GM20431 (cell line): ENCODE data around the gene ABHD12B.

ENCODE experiments used
- in situ Hi-C: fragments of 300-500 bp; cut with MseI, MboI; formaldehyde crosslinking; loops from one replicate; pipeline ENCODE4 v1.15.0; 2020; ENCODE audit warnings: low sequenced_read_pairs; ENCODE audit not compliant: unreplicated experiment

The ABHD12B gene

DNA sequence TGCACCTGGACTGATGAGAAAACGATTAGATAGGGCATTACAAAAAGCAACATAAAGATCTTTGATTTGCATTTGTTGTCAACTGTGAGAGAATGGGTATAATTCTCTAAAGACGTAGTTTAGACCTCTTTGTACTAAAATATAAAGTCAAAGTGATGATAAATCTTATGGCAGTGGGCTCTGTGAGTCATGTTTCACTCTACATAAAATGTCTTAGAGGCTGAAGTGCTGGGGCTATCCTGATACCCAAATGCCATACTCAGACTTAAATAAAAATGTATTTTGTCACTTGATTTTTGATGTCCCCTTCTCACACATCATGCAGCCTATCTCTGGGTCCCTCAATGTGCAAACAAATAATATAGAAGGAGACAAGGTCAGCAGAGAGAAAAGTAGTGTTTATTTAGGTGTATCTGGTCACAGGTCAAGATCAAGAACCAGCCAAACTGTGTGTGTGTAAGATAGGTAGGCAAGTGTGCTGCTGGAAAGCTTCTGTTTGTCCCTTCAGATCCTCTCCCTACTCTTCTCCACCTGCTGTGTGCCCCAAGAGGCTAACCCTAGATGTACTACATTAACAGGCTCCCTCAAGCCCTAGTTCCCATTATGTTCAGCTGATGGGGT is 33.9 kb upstream of the ABHD12B start:
- in situ Hi-C loops: no loop called here

DNA sequence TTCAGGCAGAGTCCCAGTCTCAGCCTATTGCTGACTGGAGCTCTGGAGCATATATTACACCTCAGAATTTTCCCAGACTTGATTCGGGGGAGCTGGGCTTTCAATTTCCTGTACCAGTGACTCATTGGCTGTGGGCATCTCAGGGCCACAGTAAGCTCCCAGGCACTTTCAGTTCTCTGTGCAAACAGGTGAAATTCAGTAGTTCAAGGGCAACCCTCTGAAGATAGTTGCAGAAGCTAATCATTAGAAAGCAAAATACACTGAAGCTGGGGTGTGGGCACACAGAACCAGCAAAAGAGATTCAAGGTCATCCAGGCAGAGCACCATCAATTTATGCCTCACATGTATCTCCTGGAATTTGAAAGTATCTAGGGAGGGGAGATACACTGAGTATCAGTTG is 32.8 kb upstream of the ABHD12B start:
- in situ Hi-C loops: no loop called here

DNA sequence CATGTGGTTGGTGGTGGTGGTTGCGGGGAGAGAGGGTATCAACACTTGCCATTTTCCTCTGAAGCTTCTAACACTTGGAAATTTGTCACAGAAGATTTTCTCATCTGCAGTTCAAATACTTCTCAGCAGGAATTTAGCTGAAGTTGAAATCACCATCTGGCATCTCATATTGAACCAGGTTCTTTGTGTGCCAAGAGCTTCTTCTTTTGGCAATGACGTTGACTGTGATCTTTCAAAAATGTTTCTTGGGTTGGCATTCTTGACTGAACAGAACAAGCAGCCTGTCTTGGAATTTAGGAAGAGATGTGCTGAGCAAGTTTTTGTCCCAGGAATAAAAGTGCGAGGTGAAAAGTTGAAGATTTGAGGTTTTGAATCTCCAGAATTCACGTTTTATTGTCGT is 32.2 kb upstream of the ABHD12B start:
- in situ Hi-C loops: no loop called here

DNA sequence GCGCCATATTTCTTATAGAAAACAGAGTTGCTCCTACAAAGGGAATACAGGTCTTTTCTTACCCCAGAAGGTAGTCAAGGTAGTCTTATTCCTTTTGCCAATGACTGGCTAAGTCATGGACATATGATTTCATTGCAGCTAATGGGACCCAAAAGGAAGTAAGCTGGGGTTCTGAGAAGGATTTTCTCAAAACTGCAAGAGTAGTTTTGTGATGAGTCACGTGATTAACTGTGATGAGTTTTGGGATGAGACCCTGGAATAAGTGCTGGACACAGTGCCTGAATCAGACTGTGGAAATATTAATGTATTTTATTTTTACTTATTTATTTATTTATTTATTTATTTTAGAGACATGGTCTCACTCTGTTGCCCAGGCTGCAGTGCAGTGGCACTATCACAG is 27.5 kb upstream of the ABHD12B start:
- in situ Hi-C loops: no loop called here

DNA sequence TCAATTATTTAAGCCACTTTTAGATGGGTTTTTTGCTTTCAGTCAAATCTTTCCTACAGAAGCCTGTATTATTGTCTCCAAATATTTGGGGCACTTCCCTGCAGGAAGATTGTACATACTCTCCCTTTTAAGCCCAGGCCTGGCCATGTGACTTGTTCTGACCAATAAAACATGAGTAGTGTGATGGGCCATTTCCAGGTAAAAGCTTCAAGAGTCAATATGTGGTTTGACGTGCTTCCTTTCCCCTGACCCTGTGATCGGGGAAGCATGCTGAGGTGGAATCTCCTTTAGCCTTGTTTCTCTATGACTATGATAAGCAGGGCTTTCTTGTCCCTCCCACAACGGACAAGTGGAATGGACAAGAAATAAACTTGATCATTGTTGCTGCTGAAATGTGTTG is 26.7 kb upstream of the ABHD12B start:
- in situ Hi-C loops: no loop called here

DNA sequence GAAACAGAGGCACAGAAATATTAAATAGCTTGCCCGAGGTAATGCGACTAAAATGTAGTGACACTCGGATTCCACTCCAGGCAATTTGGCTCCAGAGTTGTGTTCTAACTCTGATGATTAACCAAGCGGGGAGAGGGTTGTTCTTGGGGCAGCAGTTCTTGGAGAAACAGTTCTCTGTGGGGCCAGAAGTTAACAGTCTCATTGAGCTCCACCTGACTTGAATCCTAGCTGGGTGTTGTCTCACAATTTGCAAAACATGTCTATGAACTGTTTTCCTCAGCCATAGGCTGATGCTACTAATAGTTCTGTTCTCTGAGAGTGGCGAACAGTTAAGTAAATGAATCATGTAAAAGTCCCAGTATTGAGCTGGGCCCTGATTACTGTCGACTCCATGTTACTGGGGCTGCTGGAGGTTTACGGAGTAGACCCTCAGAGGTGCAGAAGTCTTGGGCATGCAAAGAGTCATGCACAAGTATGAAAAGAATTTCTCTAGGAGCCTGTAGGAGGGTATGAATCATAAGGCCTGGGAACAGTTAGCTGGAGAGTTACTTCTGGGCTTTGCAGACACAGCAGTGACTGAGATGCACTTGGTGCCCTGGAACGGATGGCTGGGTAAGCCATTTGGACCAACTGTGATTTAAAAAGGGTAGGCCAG is 25.5 kb upstream of the ABHD12B start:
- in situ Hi-C loops: no loop called here

DNA sequence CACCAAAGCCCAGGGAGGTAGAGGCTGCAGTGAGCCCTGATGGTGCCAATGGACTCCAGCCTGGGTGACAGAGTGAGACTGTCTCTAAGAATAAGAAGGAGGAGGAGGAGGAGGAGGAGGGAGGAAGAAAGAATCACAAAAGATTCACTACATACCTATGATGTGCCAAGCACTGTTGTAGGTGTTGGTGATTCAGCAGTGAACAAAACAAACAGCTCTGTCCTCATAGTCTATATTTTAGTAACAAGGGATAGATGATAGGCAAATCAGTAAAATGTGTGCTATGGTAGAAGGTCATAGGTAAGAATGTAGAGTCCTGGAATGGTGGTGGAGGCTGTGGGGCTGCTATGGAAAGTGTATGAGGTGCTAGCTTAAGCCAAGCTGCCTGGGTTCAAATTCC is 18.0 kb upstream of the ABHD12B start:
- in situ Hi-C loops: loop anchor here (25.0 kb wide), 1 partner anchor 242 kb away; no protein-coding TSS in a partner anchor

DNA sequence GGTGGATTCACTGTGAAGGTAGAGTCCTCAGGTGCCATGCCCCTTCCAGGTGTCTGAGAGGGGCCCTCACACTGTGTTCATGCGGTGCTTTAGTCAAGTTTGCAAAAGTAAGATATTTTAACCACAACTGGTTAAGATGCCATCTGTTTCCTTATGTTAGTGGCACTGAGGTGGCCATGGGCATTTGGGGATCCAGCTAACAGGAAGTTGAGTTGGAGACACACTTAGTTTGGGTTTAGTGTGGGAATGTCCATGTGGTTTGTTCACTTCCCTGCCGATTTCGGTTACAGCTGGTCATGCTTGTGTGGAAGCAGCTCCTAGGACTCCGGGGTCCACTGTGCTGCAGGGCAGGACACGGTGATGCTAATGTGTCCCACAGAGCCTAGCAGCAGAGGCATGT is 17.3 kb upstream of the ABHD12B start:
- in situ Hi-C loops: loop anchor here (25.0 kb wide), 1 partner anchor 242 kb away; no protein-coding TSS in a partner anchor

DNA sequence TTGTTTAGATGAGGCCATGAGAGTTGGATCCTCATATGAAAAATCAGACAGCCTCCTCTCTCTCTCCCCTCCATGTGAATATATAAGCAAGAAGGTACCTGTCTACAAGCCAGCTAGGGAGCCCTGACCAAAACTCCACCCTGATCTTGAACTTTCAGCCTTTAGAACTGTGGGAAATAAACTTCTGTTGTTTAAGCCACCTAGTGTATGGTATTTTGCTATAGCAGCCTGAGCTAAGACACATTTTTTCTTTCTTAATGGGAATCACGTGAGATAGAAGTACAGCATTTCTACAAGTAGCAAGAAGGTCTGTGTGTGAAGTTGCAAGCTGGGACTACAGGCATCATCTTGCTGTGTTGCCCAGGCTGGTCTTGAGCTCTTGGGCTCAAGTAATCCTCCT is 16.3 kb upstream of the ABHD12B start:
- in situ Hi-C loops: loop anchor here (25.0 kb wide), 1 partner anchor 243 kb away; no protein-coding TSS in a partner anchor

DNA sequence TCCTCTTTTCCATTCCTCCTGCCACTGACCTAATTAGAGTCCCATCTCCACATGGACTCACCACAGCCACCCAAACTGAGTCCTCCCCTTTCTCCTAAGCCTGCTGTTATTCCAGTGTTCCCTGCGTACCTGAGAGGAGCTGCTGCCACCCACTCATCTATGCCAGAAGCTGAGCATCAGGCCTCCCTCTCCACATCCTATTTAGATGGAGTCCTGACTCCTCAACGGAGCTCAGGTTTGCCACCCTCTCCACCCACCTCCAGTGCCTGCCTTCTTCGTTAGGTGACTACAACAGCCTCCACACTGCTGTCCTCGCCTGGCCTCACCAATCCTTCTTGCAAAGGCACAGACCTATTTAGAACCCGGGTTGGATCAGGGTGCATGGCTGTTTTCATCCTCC is 15.2 kb upstream of the ABHD12B start:
- in situ Hi-C loops: loop anchor here (25.0 kb wide), 1 partner anchor 244 kb away; no protein-coding TSS in a partner anchor

DNA sequence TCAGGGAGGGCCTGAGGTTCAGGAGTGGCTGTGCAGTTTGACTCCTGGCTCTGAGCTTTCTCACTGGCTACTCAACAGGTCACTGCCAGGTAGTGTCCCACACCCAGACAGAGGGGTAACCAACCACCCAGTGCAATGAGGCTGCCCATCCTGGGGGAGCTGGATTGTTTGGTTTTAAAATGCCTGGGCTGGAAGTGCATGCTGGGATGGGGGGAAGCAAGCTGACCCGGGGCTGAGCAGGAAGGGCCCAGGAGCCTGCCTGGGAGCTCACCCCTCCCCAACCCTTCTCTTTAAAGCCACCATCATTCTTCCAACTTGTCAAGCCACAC is 12.6 kb upstream of the ABHD12B start:
- in situ Hi-C loops: loop anchor here (25.0 kb wide), 1 partner anchor 247 kb away; no protein-coding TSS in a partner anchor

DNA sequence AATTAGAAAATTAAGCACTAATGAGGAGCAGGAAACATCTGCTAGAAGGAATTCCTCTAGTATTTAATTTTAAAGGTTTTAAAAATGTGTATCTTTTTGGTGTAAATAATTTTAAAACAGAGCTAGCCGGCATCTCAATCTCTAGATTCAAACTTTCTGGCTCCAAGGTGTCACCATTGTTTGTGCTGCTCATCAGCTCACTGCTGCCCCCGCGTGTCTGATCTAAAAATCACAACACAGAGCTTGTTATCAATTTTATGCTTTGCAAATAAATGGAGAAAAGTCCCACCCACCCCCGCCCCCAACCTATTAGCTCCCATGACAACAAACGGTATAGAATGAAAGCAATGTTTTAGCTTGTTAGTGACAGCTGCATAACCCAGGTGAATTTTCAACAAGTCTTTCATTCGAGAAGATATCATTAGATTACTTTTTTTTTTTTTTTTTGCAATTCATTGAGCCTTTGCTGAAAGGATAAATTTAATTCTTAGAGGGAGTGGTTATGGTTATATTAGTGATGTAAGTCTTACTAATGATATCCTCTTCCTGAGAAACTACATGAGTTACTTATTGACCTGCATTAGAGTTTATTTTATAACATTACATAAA is 11.3 kb upstream of the ABHD12B start:
- in situ Hi-C loops: loop anchor here (25.0 kb wide), 1 partner anchor 248 kb away; no protein-coding TSS in a partner anchor

DNA sequence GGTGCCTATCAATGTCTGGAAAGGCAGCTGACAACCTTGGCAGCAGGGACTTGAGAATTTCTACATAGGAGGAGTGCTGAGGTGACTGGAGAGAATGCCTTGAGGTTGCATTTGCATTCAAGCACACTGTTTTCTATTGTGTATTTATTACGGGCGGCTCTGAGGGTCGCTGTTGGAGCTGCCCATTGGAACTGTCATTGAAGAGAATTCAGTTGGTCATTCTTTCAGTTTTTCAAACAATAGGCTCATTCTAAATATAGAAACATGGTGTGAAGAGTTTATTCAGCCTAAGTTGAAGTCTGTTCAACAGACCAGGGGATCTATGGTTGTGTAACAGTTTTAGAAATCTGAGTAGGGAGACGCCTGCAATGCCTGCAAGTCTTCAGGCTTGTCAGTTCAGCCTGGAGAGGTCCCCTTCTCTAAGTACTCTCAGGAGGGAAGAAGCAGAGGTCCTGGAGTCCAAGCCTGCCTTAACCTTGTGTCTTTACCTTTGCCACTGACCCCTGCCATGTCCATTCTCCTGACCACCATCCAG is 9.8 kb upstream of the ABHD12B start:
- in situ Hi-C loops: loop anchor here (25.0 kb wide), 1 partner anchor 250 kb away; no protein-coding TSS in a partner anchor

DNA sequence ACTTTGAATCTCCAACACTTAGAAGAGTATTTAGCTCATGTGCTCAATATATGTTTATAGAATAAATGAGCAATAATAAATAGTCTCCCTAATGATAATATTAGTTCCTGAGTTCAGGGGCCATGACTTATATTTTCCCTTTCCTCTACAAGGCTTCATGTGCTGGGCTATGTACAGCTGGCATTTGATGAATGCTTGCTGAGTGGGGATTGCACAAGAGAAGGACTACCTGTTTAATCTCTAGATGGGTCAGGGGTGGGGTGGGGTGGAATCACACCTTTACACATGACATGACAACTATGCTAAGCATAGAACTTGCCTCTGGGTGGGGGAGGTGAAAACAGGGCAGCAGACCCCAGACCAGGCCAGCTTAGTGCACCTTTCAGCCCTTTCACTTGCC is 7.6 kb upstream of the ABHD12B start:
- in situ Hi-C loops: loop anchor here (25.0 kb wide), 1 partner anchor 252 kb away; no protein-coding TSS in a partner anchor

DNA sequence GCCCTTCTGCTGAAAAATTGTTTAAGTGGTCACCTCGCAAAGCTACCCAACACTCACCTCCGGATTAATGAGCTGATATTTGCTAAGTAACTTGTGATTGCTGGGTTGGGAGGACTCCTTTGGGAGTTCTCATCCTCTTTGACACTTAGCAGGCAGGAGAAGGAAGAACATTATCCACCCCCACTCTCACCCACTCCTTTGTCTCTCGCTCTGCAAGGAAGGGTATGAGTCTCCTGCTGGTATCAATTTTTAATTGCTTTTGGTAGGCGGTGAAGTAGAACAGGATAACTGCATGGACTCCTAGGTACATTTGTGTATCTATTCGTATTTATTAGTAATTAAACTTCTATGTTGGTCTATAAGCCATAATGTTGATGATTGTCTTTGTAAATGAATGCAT is 6.9 kb upstream of the ABHD12B start:
- in situ Hi-C loops: loop anchor here (25.0 kb wide), 1 partner anchor 253 kb away; no protein-coding TSS in a partner anchor

DNA sequence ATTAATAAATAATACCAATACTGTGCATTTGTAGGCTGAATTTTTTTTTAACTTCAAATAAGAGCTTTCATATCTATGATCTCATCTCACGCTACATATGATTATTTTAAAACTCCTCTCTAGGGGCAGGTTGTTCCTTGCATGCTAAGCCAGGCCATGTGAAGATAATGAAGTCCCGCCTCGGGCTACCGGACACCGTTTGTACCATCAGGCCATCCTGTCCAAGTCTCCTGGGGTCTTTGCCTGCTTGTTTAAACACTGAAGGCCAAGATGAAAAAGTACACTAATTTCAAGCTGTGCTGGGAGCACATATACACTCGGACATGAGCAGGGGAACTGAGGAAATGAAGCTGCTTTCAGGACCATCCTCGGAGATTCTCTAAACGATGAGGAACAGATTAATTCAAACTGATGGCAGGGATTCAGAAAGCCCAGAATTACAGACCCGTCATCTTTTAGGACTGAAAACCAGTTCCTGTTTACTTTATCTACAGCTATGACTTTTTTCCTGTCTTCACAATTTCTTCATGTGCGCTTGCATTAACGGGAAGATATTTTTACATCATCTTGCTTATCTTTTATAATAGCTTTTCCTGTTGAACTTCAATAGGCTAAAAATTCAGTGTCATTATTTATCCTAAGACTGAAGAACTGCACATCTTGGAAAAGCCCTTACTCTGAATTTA is 6.3 kb upstream of the ABHD12B start:
- in situ Hi-C loops: loop anchor here (25.0 kb wide), 1 partner anchor 253 kb away; no protein-coding TSS in a partner anchor

DNA sequence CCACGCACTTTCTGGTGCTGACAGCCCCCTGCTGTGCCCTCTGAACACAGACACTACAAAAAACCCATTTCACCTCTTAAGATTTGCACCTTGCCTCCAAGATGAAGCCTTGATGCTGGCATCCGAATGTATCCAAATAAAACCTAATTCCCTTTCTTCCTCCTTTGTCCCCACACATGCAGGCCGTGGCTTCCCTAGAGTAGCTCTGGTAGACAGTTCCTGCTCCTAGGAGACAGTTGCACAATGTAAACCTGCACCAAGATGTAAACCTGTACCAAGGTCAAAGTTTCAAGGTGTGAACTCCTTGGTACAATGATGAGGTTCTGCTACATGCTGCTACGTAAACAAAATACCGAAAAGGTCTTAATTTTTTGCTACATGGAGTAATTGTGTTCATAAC is 625 bp upstream of the ABHD12B start:
- in situ Hi-C loops: loop anchor here (25.0 kb wide), 1 partner anchor 259 kb away; no protein-coding TSS in a partner anchor

DNA sequence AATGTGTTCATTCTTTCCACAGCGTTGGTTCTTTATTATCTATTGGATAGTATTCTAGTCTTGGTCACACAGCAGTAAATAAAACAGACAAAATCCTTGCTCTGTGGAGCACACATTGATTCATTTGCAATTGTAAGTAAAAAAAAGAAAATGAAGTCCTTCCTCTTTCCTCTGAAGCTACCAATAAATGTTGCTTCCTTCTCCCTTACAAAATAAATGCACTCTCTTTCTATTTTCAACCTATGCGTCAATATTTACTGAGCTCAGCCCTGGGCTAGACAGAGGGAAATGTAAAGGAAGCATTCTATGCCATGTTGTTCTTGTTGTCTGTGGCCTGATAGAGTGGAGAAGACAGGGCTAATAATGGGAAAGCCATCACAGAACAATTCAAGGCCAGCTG is 2.9 kb downstream of the ABHD12B start:
- in situ Hi-C loops: loop anchor here (25.0 kb wide), 1 partner anchor 262 kb away; no protein-coding TSS in a partner anchor

DNA sequence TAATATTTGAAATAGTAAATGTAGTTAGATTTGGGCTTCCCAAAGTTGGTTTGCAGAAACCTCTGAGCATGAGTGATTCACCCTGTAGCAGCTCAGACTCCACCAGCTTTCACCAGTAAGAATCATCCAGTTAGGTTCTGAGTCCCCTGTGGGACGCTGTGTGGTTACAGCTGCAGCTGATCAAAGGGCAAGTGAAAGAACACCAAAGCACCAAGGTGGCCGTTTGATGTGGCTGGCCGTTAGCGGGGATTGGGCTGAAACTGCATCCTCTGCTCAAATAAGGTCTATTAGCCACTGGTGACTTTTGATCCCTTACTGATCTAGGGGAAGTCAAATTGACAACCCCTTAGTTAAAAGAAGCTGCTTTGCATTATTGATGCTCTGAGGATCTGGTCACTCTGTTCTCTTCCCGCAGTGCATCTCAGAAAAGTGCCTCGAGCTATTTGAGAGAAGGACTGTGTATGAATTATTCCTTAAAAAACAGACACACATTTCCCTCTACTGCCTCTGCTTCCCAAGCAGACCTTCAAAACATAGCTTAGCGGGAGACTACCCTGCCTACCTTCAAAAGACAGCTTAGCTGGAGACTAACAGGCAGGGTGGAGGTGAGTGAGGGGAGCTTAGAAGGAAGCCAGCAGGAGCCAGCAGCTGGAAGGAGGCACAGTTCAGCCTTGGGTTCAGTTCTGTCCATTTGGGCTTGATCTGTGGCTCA is 3.7 kb downstream of the ABHD12B start:
- in situ Hi-C loops: no loop called here
